GM20431 (cell line): ENCODE results near the gene BCAS1.
"Not testable (repeated sequence)": the region's sequence is repeated elsewhere in the genome, so short reads cannot be mapped to it uniquely, and the experiment has no call there.

Experiments
- in situ Hi-C: fragments of 300-500 bp; cut with MseI, MboI; formaldehyde crosslinking; loops from one replicate; pipeline ENCODE4 v1.15.0; 2020; ENCODE audit warnings: low sequenced_read_pairs; ENCODE audit not compliant: unreplicated experiment

The BCAS1 gene

GRCh38 chr20:53939190-53939571, 131.2 kb downstream of the BCAS1 start:
- in situ Hi-C loops: no loop called here

- in situ Hi-C loops: no loop called here
Measured at GRCh38 chr20:53938739-53939138, 131.7 kb downstream of the BCAS1 start.

GRCh38 chr20:53937929-53938367, 132.4 kb downstream of the BCAS1 start:
- in situ Hi-C loops: no loop called here

GRCh38 chr20:53937339-53937741, 133.1 kb downstream of the BCAS1 start:
- in situ Hi-C loops: no loop called here

- in situ Hi-C loops: no loop called here
Measured at GRCh38 chr20:53935344-53936084, 134.9 kb downstream of the BCAS1 start.

GRCh38 chr20:53934421-53935343, 135.7 kb downstream of the BCAS1 start:
- in situ Hi-C loops: no loop called here

GRCh38 chr20:53933232-53933846, 137.1 kb downstream of the BCAS1 start:
- in situ Hi-C loops: no loop called here

GRCh38 chr20:53932655-53933192, 137.7 kb downstream of the BCAS1 start:
- in situ Hi-C loops: not testable (repeated sequence)

GRCh38 chr20:53931597-53931996, 138.8 kb downstream of the BCAS1 start:
- in situ Hi-C loops: no loop called here

GRCh38 chr20:53930651-53931504, 139.5 kb downstream of the BCAS1 start:
- in situ Hi-C loops: no loop called here

GRCh38 chr20:53929974-53930650, 140.3 kb downstream of the BCAS1 start:
- in situ Hi-C loops: no loop called here

- in situ Hi-C loops: no loop called here
Measured at GRCh38 chr20:53929399-53929798, 141.0 kb downstream of the BCAS1 start.

GRCh38 chr20:53927990-53928389, 142.4 kb downstream of the BCAS1 start:
- in situ Hi-C loops: no loop called here

GRCh38 chr20:53926428-53927028, 143.9 kb downstream of the BCAS1 start:
- in situ Hi-C loops: no loop called here

GRCh38 chr20:53925651-53926401, 144.6 kb downstream of the BCAS1 start:
- in situ Hi-C loops: no loop called here

GRCh38 chr20:53923566-53924369, 146.6 kb downstream of the BCAS1 start:
- in situ Hi-C loops: no loop called here

- in situ Hi-C loops: no loop called here
Measured at GRCh38 chr20:53922901-53923314, 147.5 kb downstream of the BCAS1 start.
